Measurements from ENCODE around the gene RRAGB. TPM values are rescaled to one million over a fixed set of nuclear protein-coding genes. Genes with fewer than 3 reads are reported as not detected.
A peak's percentile ranks its signal among the peaks of the same experiment; 100 is the strongest.
"Not testable (repeated sequence)": the region's sequence is repeated elsewhere in the genome, so short reads cannot be mapped to it uniquely, and the experiment has no call there.

The RRAGB gene
- total RNA-seq, 1 donor from 2014 or later: 13.0 TPM

GRCh38 chrX:55742649-55743048 is 25.1 kb downstream of the RRAGB start:
- FAIRE-seq (no peak), DNase-seq (ENCODE audit: low read depth) (no peak)
- H3K9me3 ChIP-seq (ENCODE audit: insufficient read depth, low read depth, low read length): no peaks in the 10 kb centered on the region
- H3K4me2 ChIP-seq (ENCODE audit: low read length): no peak overlapping the region
- Mint-ChIP-seq H3K4me1 (ENCODE audit: low read depth, unreplicated experiment) (no peaks in the 10 kb centered on the region), H3K9me3 (ENCODE audit: unreplicated experiment) (no peaks in the 10 kb centered on the region), H3K27ac (ENCODE audit: unreplicated experiment) (no peak overlapping the region), H3K36me3 (ENCODE audit: low read depth, unreplicated experiment) (peaks cover 7% of the 10 kb centered on the region), H3K27me3 (ENCODE audit: low read depth, unreplicated experiment) (no peaks in the 10 kb centered on the region), H3K4me3 (ENCODE audit: unreplicated experiment) (no peak overlapping the region)
- no peak overlapping the region for H3K27ac ChIP-seq (ENCODE audit: low read depth, low read length)
- H3K79me2 ChIP-seq (ENCODE audit: insufficient read depth, low read length): no peaks in the 10 kb centered on the region
- no peaks in the 10 kb centered on the region for H4K20me1 ChIP-seq (ENCODE audit: insufficient read depth, low read length)
- no peak for TF ChIP-seq EZH2 (IDR thresholded peaks at IDR 0.05; ENCODE audit: insufficient read depth, low read length)
- no peak for TF ChIP-seq CTCF (IDR thresholded peaks at IDR 0.05; ENCODE audit: insufficient read depth, low read depth, low read length)
- H3K4me1 ChIP-seq (ENCODE audit: insufficient read depth, low read length): no peaks in the 10 kb centered on the region
- no peak overlapping the region for H3K9ac ChIP-seq (ENCODE audit: low read length)
- no peak overlapping the region for H2AFZ ChIP-seq (ENCODE audit: low read depth, low read length)
- H3K4me3 ChIP-seq (ENCODE audit: insufficient read depth, low read depth, low read length): no peak overlapping the region
- H3K27me3 ChIP-seq (ENCODE audit: insufficient read depth, low read length): no peaks in the 10 kb centered on the region
- H3K36me3 ChIP-seq (ENCODE audit: insufficient read depth, low read length): peaks cover 2% of the 10 kb centered on the region

DNA sequence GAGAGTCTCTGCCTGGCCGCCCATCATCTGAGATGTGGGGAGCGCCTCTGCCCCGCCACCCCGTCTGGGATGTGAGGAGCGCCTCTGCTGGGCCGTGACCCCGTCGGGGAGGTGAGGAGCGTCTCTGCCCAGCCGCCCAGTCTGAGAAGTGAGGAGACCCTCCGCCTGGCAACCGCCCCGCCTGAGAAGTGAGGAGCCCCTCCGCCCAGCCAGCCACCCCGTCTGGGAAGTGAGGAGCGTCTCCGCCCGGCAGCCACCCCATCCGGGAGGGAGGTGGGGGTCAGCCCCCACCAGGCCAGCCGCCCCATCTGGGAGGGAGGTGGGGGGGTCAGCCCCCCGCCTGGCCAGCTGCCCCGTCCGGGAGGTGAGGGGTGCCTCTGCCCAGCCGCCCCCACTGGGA is 30.9 kb downstream of the RRAGB start:
- not testable (repeated sequence) for H4K20me1 ChIP-seq (ENCODE audit: insufficient read depth, low read length); H3K27me3 ChIP-seq (ENCODE audit: insufficient read depth, low read length); H3K4me2 ChIP-seq (ENCODE audit: low read length); H3K27ac ChIP-seq (ENCODE audit: low read depth, low read length); H3K27ac Mint-ChIP-seq (ENCODE audit: unreplicated experiment); DNase-seq (ENCODE audit: low read depth); H3K9me3 ChIP-seq (ENCODE audit: insufficient read depth, low read depth, low read length); H3K79me2 ChIP-seq (ENCODE audit: insufficient read depth, low read length); H3K4me1 ChIP-seq (ENCODE audit: insufficient read depth, low read length); FAIRE-seq; H3K4me3 Mint-ChIP-seq (ENCODE audit: unreplicated experiment); H2AFZ ChIP-seq (ENCODE audit: low read depth, low read length); H3K4me3 ChIP-seq (ENCODE audit: insufficient read depth, low read depth, low read length); H3K36me3 ChIP-seq (ENCODE audit: insufficient read depth, low read length); H3K9me3 Mint-ChIP-seq (ENCODE audit: unreplicated experiment); H3K4me1 Mint-ChIP-seq (ENCODE audit: low read depth, unreplicated experiment); H3K9ac ChIP-seq (ENCODE audit: low read length); H3K36me3 Mint-ChIP-seq (ENCODE audit: low read depth, unreplicated experiment); H3K27me3 Mint-ChIP-seq (ENCODE audit: low read depth, unreplicated experiment)

DNA sequence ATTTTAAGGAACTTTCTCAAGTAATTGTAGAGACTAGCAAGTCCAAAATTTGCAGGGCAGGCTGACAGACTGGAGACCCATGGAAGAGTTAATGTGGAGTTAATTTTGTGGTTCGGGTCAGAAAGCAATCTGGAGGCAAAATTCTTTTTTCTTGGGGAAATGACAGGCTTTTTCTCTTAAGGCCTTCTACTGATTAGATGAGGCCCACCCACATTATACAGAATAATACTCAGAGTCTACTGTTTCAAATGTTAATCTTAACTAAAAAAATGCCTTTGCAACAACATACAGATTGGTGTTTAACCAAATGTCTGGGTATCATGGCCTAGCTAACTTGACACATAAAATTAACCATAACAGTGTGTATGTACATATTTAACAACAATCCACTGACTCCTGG is 32.7 kb downstream of the RRAGB start:
- no peaks in the 10 kb centered on the region for H3K4me1 ChIP-seq (ENCODE audit: insufficient read depth, low read length)
- H3K36me3 Mint-ChIP-seq (ENCODE audit: low read depth, unreplicated experiment): peaks cover 2% of the 10 kb centered on the region
- H3K4me1 Mint-ChIP-seq (ENCODE audit: low read depth, unreplicated experiment): no peaks in the 10 kb centered on the region
- no peak overlapping the region for H2AFZ ChIP-seq (ENCODE audit: low read depth, low read length)
- no peaks in the 10 kb centered on the region for H3K9me3 ChIP-seq (ENCODE audit: insufficient read depth, low read depth, low read length)
- DNase-seq (ENCODE audit: low read depth) (no peak), FAIRE-seq (peak; percentile 80)
- no peak overlapping the region for H3K4me2 ChIP-seq (ENCODE audit: low read length)
- no peak for TF ChIP-seq EZH2 (IDR thresholded peaks at IDR 0.05; ENCODE audit: insufficient read depth, low read length)
- TF ChIP-seq CTCF (IDR thresholded peaks at IDR 0.05; ENCODE audit: insufficient read depth, low read depth, low read length): no peak
- no peak overlapping the region for H3K4me3 ChIP-seq (ENCODE audit: insufficient read depth, low read depth, low read length)
- H3K79me2 ChIP-seq (ENCODE audit: insufficient read depth, low read length): no peaks in the 10 kb centered on the region
- H3K36me3 ChIP-seq (ENCODE audit: insufficient read depth, low read length): peaks cover 4% of the 10 kb centered on the region
- no peaks in the 10 kb centered on the region for H3K9me3 Mint-ChIP-seq (ENCODE audit: unreplicated experiment)
- H3K27ac Mint-ChIP-seq (ENCODE audit: unreplicated experiment): no peak overlapping the region
- H3K9ac ChIP-seq (ENCODE audit: low read length): no peak overlapping the region
- no peaks in the 10 kb centered on the region for H3K27me3 Mint-ChIP-seq (ENCODE audit: low read depth, unreplicated experiment)
- H4K20me1 ChIP-seq (ENCODE audit: insufficient read depth, low read length): no peaks in the 10 kb centered on the region
- H3K4me3 Mint-ChIP-seq (ENCODE audit: unreplicated experiment): no peak overlapping the region
- H3K27ac ChIP-seq (ENCODE audit: low read depth, low read length): no peak overlapping the region
- no peaks in the 10 kb centered on the region for H3K27me3 ChIP-seq (ENCODE audit: insufficient read depth, low read length)
